ENCODE results near the gene EDA.

DNA sequence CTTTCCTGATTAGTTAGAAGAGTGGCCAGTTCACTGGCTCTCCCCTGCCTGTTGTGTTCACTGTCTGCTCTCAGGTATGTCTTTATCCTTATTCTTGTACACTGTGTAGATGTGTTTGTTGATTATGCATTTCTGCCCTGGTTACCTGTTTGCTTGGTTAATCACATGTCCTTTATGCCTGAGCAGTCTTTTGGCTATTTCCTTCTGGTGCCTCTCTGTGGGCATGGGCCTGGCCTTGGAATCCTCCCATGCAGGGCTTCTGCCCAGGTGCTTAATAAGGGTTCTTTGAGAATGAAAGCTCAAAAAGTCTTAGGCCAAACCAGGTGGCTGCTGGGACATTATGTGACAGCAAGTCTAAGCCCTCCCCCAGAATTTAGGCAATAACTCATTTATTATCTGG is 472.8 kb downstream of the EDA start:
- TF ChIP-seq, protein P1, sequence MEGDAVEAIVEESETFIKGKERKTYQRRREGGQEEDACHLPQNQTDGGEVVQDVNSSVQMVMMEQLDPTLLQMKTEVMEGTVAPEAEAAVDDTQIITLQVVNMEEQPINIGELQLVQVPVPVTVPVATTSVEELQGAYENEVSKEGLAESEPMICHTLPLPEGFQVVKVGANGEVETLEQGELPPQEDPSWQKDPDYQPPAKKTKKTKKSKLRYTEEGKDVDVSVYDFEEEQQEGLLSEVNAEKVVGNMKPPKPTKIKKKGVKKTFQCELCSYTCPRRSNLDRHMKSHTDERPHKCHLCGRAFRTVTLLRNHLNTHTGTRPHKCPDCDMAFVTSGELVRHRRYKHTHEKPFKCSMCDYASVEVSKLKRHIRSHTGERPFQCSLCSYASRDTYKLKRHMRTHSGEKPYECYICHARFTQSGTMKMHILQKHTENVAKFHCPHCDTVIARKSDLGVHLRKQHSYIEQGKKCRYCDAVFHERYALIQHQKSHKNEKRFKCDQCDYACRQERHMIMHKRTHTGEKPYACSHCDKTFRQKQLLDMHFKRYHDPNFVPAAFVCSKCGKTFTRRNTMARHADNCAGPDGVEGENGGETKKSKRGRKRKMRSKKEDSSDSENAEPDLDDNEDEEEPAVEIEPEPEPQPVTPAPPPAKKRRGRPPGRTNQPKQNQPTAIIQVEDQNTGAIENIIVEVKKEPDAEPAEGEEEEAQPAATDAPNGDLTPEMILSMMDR (conservative IDR thresholded peaks at IDR 0.05 in 1 of 2, IDR thresholded peaks at IDR 0.05 in 1 of 2; ENCODE audit: extremely low read depth in 1 of 2, insufficient read depth in 1 of 2, low read depth in 1 of 2, low read length in 2 of 2) = no peak
- no peak for TF ChIP-seq EZH2 (IDR thresholded peaks at IDR 0.05; ENCODE audit: borderline replicate concordance, low read length)

Data from mammary epithelial cell (primary cell).